K562 (cell line): ENCODE results near the gene NEK3. TPM values are rescaled to one million over a fixed set of nuclear protein-coding genes. Genes with fewer than 3 reads are reported as not detected.

Source experiments
- polyA plus RNA-seq, 8 experiments: library from polyadenylated mRNA; depleted of rRNA in 4 of 8; stranded (reverse) in 5 of 8; unstranded in 3 of 8; fragments of >200 nt; fragmentation: Nextera tagmentation in 2 of 8; fragmentation: Illumina TruSeq in 1 of 8; extraction: Ambion mirVana in 2 of 8; extraction: Trizol in 1 of 8; gene quantifications; 2 replicates each; pipeline versions ENCODE4 v1.2.1 to v1.2.3, GENCODE V29; 2011 to 2014; ENCODE audit warnings: inconsistent platforms in 1 of 8, missing spikeins in 1 of 8
- total RNA-seq, 7 experiments: library from RNA; depleted of rRNA in 6 of 7; stranded (reverse); fragments of >200 nt in 6 of 7; fragmentation: Illumina TruSeq in 2 of 7; extraction: Trizol in 2 of 7; gene quantifications; 2 replicates each; pipeline versions ENCODE4 v1.2.1 to v1.2.3, GENCODE V29; 2011 to 2021; ENCODE audit warnings: low replicate concordance in 1 of 7
- TF ChIP-seq, protein P1 (sequence below), 2 experiments: fragments of 450-650 bp; formaldehyde crosslinking in 1 of 2; IDR thresholded peaks; 2 replicates each; pipeline versions ENCODE4 v1.4.0 to v1.6.1; 2014 to 2020; ENCODE audit warnings: mild to moderate bottlenecking in 2 of 2, borderline replicate concordance in 1 of 2, low read depth in 1 of 2

NEK3 gene
- total and polyA plus RNA-seq, 9 of the 15 experiments (the other 6 are each of a cell fraction or from before 2014, with no cell fraction given): 6.2 to 11.0 (median 9.3) TPM

GRCh38 chr13:52128714-52129700 is 30.4 kb downstream of the NEK3 start, which contains the start of gene NEK5 (continued):
- TF ChIP-seq, protein P1, sequence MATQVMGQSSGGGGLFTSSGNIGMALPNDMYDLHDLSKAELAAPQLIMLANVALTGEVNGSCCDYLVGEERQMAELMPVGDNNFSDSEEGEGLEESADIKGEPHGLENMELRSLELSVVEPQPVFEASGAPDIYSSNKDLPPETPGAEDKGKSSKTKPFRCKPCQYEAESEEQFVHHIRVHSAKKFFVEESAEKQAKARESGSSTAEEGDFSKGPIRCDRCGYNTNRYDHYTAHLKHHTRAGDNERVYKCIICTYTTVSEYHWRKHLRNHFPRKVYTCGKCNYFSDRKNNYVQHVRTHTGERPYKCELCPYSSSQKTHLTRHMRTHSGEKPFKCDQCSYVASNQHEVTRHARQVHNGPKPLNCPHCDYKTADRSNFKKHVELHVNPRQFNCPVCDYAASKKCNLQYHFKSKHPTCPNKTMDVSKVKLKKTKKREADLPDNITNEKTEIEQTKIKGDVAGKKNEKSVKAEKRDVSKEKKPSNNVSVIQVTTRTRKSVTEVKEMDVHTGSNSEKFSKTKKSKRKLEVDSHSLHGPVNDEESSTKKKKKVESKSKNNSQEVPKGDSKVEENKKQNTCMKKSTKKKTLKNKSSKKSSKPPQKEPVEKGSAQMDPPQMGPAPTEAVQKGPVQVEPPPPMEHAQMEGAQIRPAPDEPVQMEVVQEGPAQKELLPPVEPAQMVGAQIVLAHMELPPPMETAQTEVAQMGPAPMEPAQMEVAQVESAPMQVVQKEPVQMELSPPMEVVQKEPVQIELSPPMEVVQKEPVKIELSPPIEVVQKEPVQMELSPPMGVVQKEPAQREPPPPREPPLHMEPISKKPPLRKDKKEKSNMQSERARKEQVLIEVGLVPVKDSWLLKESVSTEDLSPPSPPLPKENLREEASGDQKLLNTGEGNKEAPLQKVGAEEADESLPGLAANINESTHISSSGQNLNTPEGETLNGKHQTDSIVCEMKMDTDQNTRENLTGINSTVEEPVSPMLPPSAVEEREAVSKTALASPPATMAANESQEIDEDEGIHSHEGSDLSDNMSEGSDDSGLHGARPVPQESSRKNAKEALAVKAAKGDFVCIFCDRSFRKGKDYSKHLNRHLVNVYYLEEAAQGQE (IDR thresholded peaks at IDR 0.05; ENCODE audit: borderline replicate concordance): peak; percentile 68
- TF ChIP-seq, protein P1 (CRISPR knock-in tag; IDR thresholded peaks at IDR 0.05; ENCODE audit: low read depth): no peak
